ENCODE measurements around the gene HVCN1.
"Not testable (repeated sequence)": the region's sequence is repeated elsewhere in the genome, so short reads cannot be mapped to it uniquely, and the experiment has no call there.

HVCN1 gene

GRCh38 chr12:110668480-110669192, 20.3 kb downstream of the HVCN1 start:
- Histone ChIP-seq H2AFZ (ENCODE audit: low read length, unreplicated experiment) (no peak overlapping the region), H3K27ac (ENCODE audit: low read depth, low read length) (no peak overlapping the region), H3K27me3 (ENCODE audit: insufficient read depth, low read length) (peaks cover 7% of the 10 kb centered on the region; the same call in 1 of the 2 replicates), H3K4me1 (ENCODE audit: control insufficient read depth, insufficient read depth, low read length, unreplicated experiment) (no peaks in the 10 kb centered on the region), H3K36me3 (ENCODE audit: insufficient read depth, low read length) (no peaks in the 10 kb centered on the region), H3K79me2 (ENCODE audit: control insufficient read depth, insufficient read depth, low read length, unreplicated experiment) (no peaks in the 10 kb centered on the region), H3K4me3 (ENCODE audit: low read depth, low read length) (no peak overlapping the region)

- Histone ChIP-seq H3K27ac (ENCODE audit: low read depth, low read length) (no peak overlapping the region), H3K4me1 (ENCODE audit: control insufficient read depth, insufficient read depth, low read length, unreplicated experiment) (no peaks in the 10 kb centered on the region), H3K4me3 (ENCODE audit: low read depth, low read length) (no peak overlapping the region), H3K36me3 (ENCODE audit: insufficient read depth, low read length) (no peaks in the 10 kb centered on the region), H2AFZ (ENCODE audit: low read length, unreplicated experiment) (no peak overlapping the region), H3K79me2 (ENCODE audit: control insufficient read depth, insufficient read depth, low read length, unreplicated experiment) (no peaks in the 10 kb centered on the region), H3K27me3 (ENCODE audit: insufficient read depth, low read length) (peaks cover 13% of the 10 kb centered on the region; the same call in 1 of the 2 replicates)
Measured at GRCh38 chr12:110667671-110668070, 21.2 kb downstream of the HVCN1 start.

GRCh38 chr12:110666892-110667291, 22.0 kb downstream of the HVCN1 start:
- Histone ChIP-seq H2AFZ (ENCODE audit: low read length, unreplicated experiment) (no peak overlapping the region), H3K4me3 (ENCODE audit: low read depth, low read length) (no peak overlapping the region), H3K4me1 (ENCODE audit: control insufficient read depth, insufficient read depth, low read length, unreplicated experiment) (no peaks in the 10 kb centered on the region), H3K27me3 (ENCODE audit: insufficient read depth, low read length) (peaks cover 14% of the 10 kb centered on the region; the same call in 1 of the 2 replicates), H3K27ac (ENCODE audit: low read depth, low read length) (no peak overlapping the region), H3K36me3 (ENCODE audit: insufficient read depth, low read length) (no peaks in the 10 kb centered on the region), H3K79me2 (ENCODE audit: control insufficient read depth, insufficient read depth, low read length, unreplicated experiment) (no peaks in the 10 kb centered on the region)

GRCh38 chr12:110661337-110661972, 27.5 kb downstream of the HVCN1 start:
- H3K36me3 ChIP-seq (ENCODE audit: insufficient read depth, low read length), result no peaks in the 10 kb centered on the region
- no peak overlapping the region for H3K4me3 ChIP-seq (ENCODE audit: low read depth, low read length)
- H3K79me2 ChIP-seq (ENCODE audit: control insufficient read depth, insufficient read depth, low read length, unreplicated experiment), result no peaks in the 10 kb centered on the region
- no peak overlapping the region for H3K27ac ChIP-seq (ENCODE audit: low read depth, low read length)
- H3K4me1 ChIP-seq (ENCODE audit: control insufficient read depth, insufficient read depth, low read length, unreplicated experiment), result no peaks in the 10 kb centered on the region
- H2AFZ ChIP-seq (ENCODE audit: low read length, unreplicated experiment), result no peak overlapping the region
- peaks cover 11% of the 10 kb centered on the region; the same call in 1 of the 2 replicates for H3K27me3 ChIP-seq (ENCODE audit: insufficient read depth, low read length)

GRCh38 chr12:110658878-110659277, 30.0 kb downstream of the HVCN1 start:
- peaks cover 6% of the 10 kb centered on the region; the same call in 1 of the 2 replicates for H3K27me3 ChIP-seq (ENCODE audit: insufficient read depth, low read length)
- H3K27ac ChIP-seq (ENCODE audit: low read depth, low read length), result no peak overlapping the region

GRCh38 chr12:110658242-110658641, 30.7 kb downstream of the HVCN1 start:
- no peaks in the 10 kb centered on the region for H3K36me3 ChIP-seq (ENCODE audit: insufficient read depth, low read length)
- H3K79me2 ChIP-seq (ENCODE audit: control insufficient read depth, insufficient read depth, low read length, unreplicated experiment), result no peaks in the 10 kb centered on the region
- H2AFZ ChIP-seq (ENCODE audit: low read length, unreplicated experiment), result no peak overlapping the region
- H3K27ac ChIP-seq (ENCODE audit: low read depth, low read length), result no peak overlapping the region
- H3K4me1 ChIP-seq (ENCODE audit: control insufficient read depth, insufficient read depth, low read length, unreplicated experiment), result no peaks in the 10 kb centered on the region
- no peak overlapping the region for H3K4me3 ChIP-seq (ENCODE audit: low read depth, low read length)
- peaks cover 6% of the 10 kb centered on the region; the same call in 1 of the 2 replicates for H3K27me3 ChIP-seq (ENCODE audit: insufficient read depth, low read length)

More at GRCh38 chr12:110658878-110659277, 30.0 kb downstream of the HVCN1 start:
- no peak overlapping the region for H2AFZ ChIP-seq (ENCODE audit: low read length, unreplicated experiment)
- no peaks in the 10 kb centered on the region for H3K36me3 ChIP-seq (ENCODE audit: insufficient read depth, low read length)
- H3K4me1 ChIP-seq (ENCODE audit: control insufficient read depth, insufficient read depth, low read length, unreplicated experiment), result no peaks in the 10 kb centered on the region
- no peak overlapping the region for H3K4me3 ChIP-seq (ENCODE audit: low read depth, low read length)
- H3K79me2 ChIP-seq (ENCODE audit: control insufficient read depth, insufficient read depth, low read length, unreplicated experiment), result no peaks in the 10 kb centered on the region

- Histone ChIP-seq H3K27ac (ENCODE audit: low read depth, low read length) (no peak overlapping the region), H3K27me3 (ENCODE audit: insufficient read depth, low read length) (0 out of 2 replicates have a peak, but pooled peaks cover 1% of the 10 kb centered on the region), H2AFZ (ENCODE audit: low read length, unreplicated experiment) (no peak overlapping the region), H3K36me3 (ENCODE audit: insufficient read depth, low read length) (no peaks in the 10 kb centered on the region), H3K79me2 (ENCODE audit: control insufficient read depth, insufficient read depth, low read length, unreplicated experiment) (no peaks in the 10 kb centered on the region), H3K4me3 (ENCODE audit: low read depth, low read length) (no peak overlapping the region), H3K4me1 (ENCODE audit: control insufficient read depth, insufficient read depth, low read length, unreplicated experiment) (no peaks in the 10 kb centered on the region)
Measured at GRCh38 chr12:110657747-110658146, 31.2 kb downstream of the HVCN1 start.

- Histone ChIP-seq H3K4me1 (ENCODE audit: control insufficient read depth, insufficient read depth, low read length, unreplicated experiment) (no peaks in the 10 kb centered on the region), H3K27ac (ENCODE audit: low read depth, low read length) (no peak overlapping the region), H3K27me3 (ENCODE audit: insufficient read depth, low read length) (no peaks in the 10 kb centered on the region), H3K4me3 (ENCODE audit: low read depth, low read length) (no peak overlapping the region), H3K79me2 (ENCODE audit: control insufficient read depth, insufficient read depth, low read length, unreplicated experiment) (no peaks in the 10 kb centered on the region), H3K36me3 (ENCODE audit: insufficient read depth, low read length) (no peaks in the 10 kb centered on the region), H2AFZ (ENCODE audit: low read length, unreplicated experiment) (no peak overlapping the region)
Measured at GRCh38 chr12:110656071-110656655, 32.8 kb downstream of the HVCN1 start.

- not testable (repeated sequence) for H3K79me2 ChIP-seq (ENCODE audit: control insufficient read depth, insufficient read depth, low read length, unreplicated experiment); H3K4me3 ChIP-seq (ENCODE audit: low read depth, low read length); H3K27ac ChIP-seq (ENCODE audit: low read depth, low read length); H3K36me3 ChIP-seq (ENCODE audit: insufficient read depth, low read length); H3K27me3 ChIP-seq (ENCODE audit: insufficient read depth, low read length); H3K4me1 ChIP-seq (ENCODE audit: control insufficient read depth, insufficient read depth, low read length, unreplicated experiment); H2AFZ ChIP-seq (ENCODE audit: low read length, unreplicated experiment)
Measured at GRCh38 chr12:110654238-110654637, 34.7 kb downstream of the HVCN1 start.

GRCh38 chr12:110649341-110649847, 39.5 kb downstream of the HVCN1 start:
- Histone ChIP-seq H2AFZ (ENCODE audit: low read length, unreplicated experiment) (no peak overlapping the region), H3K36me3 (ENCODE audit: insufficient read depth, low read length) (no peaks in the 10 kb centered on the region), H3K27ac (ENCODE audit: low read depth, low read length) (no peak overlapping the region), H3K4me3 (ENCODE audit: low read depth, low read length) (no peak overlapping the region), H3K79me2 (ENCODE audit: control insufficient read depth, insufficient read depth, low read length, unreplicated experiment) (no peaks in the 10 kb centered on the region), H3K27me3 (ENCODE audit: insufficient read depth, low read length) (no peaks in the 10 kb centered on the region), H3K4me1 (ENCODE audit: control insufficient read depth, insufficient read depth, low read length, unreplicated experiment) (no peaks in the 10 kb centered on the region)

Data from ACC112 (cell line).